OCI-LY3 (cell line): ENCODE results near the gene INVS.

Experiments used
- H2AFZ ChIP-seq: fragments of 200-600, 300-600 bp; shearing (Covaris generic); 2 replicates; pipeline ENCODE4 v1.6.0; 2014; ENCODE audit warnings: antibody characterized with exemption, low read depth, low read length
- H3K27ac ChIP-seq: fragments of 200-600, 300-600 bp; sonication (generic); 2 replicates; pipeline ENCODE4 v1.5.1; 2014; ENCODE audit warnings: mild to moderate bottlenecking, low read length, moderate library complexity, mixed read lengths
- H3K27me3 ChIP-seq: fragments of 200-600, 300-600 bp; sonication (generic); 2 replicates; pipeline ENCODE4 v1.6.1; 2014; ENCODE audit warnings: low read depth, low read length, mixed read lengths
- H3K36me3 ChIP-seq: fragments of 200-600, 300-600 bp; sonication (generic); replicated peaks from 2 replicates; pipeline ENCODE3; 2014; ENCODE audit warnings: low read depth, low read length, mixed read lengths
- H3K4me1 ChIP-seq: fragments of 300-600, 200-600 bp; sonication (generic); 2 replicates; pipeline ENCODE4 v1.6.1; 2014; ENCODE audit warnings: low read length, mixed read lengths
- H3K4me2 ChIP-seq: fragments of 200-600, 300-600 bp; sonication (generic); 2 replicates; pipeline ENCODE4 v1.6.1; 2014; ENCODE audit warnings: low read length, mixed read lengths
- H3K4me3 ChIP-seq: fragments of 300-600, 200-600 bp; sonication (generic); 2 replicates; pipeline ENCODE4 v1.5.1; 2014; ENCODE audit warnings: antibody characterized with exemption, mild to moderate bottlenecking, low read length, moderate library complexity
- H3K79me2 ChIP-seq: fragments of 300-600, 200-600 bp; shearing (Covaris generic); 2 replicates; pipeline ENCODE4 v1.6.1; 2014; ENCODE audit warnings: mild to moderate bottlenecking, low read length, mixed read lengths
- H3K9ac ChIP-seq: fragments of 300-600, 200-600 bp; shearing (Covaris generic); 2 replicates; pipeline ENCODE4 v1.6.0; 2014; ENCODE audit warnings: mild to moderate bottlenecking, low read length, moderate library complexity
- H3K9me3 ChIP-seq: fragments of 200-600, 300-600 bp; shearing (Covaris generic); 2 replicates; pipeline ENCODE4 v1.6.1; 2014; ENCODE audit warnings: low read length, mixed read lengths; ENCODE audit not compliant: insufficient read depth
- H4K20me1 ChIP-seq: fragments of 200-600, 300-600 bp; sonication (generic); 2 replicates; pipeline ENCODE4 v1.6.1; 2016; ENCODE audit warnings: low read length, mixed read lengths; ENCODE audit not compliant: insufficient read depth
- EZH2phosphoT487 ChIP-seq: fragments of 200-600 bp; shearing (Covaris generic); IDR thresholded peaks from 2 replicates; pipeline ENCODE4 v1.6.1; 2018; ENCODE audit warnings: antibody characterized with exemption, mixed run types, low read depth
- TF ChIP-seq, protein P1 (sequence below): fragments of 200-600, 300-600 bp; sonication (generic); IDR thresholded peaks from 2 replicates; pipeline ENCODE4 v1.5.1; 2014; ENCODE audit warnings: antibody characterized with exemption, low read length, low read depth

The INVS gene

DNA sequence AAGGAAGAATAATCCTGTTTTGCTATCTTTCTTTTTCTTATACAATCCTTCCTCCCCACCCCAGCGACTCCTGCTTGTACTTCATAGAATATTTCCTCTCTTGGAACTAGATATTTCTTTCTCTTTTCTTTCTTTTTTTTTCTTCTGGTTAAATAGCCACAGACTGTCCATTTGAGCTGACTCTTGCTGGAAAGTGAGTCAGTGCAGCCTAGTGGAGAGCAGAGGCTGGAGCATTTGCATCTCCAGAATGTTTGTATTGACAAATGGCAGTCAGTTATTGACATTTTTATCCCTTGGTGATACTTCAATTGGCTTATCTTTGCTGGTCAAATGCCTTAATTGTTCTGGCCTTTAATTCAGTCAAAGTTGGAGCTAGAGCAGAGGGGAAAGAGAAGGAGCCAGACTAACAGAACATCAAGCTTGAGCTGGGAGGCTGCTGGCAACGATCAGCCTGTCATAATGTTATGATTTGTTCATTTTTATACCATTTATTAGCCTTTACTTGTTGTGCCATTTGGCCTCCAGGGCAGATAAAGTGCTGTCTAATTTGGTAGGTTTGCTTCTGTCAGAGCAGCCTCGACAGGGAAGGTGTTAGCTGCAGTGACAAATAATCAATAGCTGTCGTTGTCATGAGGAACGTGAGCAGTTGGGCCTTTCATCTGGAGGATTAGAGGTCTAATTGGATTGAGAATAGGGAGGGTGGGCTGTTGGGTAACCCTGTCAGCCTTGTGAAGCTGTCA lies 69.0 kb downstream of the INVS start:
- Histone ChIP-seq H3K4me1 (no peaks in the 10 kb centered on the region), H3K4me2 (no peak overlapping the region), H3K79me2 (no peaks in the 10 kb centered on the region), H3K9me3 (no peaks in the 10 kb centered on the region), H3K36me3 (no peaks in the 10 kb centered on the region), H3K4me3 (no peak overlapping the region), H4K20me1 (no peaks in the 10 kb centered on the region), H2AFZ (no peak overlapping the region), H3K27ac (no peak overlapping the region), H3K27me3 (no peaks in the 10 kb centered on the region), H3K9ac (no peak overlapping the region)
- no peak for TF ChIP-seq EZH2phosphoT487
- TF ChIP-seq, protein P1, sequence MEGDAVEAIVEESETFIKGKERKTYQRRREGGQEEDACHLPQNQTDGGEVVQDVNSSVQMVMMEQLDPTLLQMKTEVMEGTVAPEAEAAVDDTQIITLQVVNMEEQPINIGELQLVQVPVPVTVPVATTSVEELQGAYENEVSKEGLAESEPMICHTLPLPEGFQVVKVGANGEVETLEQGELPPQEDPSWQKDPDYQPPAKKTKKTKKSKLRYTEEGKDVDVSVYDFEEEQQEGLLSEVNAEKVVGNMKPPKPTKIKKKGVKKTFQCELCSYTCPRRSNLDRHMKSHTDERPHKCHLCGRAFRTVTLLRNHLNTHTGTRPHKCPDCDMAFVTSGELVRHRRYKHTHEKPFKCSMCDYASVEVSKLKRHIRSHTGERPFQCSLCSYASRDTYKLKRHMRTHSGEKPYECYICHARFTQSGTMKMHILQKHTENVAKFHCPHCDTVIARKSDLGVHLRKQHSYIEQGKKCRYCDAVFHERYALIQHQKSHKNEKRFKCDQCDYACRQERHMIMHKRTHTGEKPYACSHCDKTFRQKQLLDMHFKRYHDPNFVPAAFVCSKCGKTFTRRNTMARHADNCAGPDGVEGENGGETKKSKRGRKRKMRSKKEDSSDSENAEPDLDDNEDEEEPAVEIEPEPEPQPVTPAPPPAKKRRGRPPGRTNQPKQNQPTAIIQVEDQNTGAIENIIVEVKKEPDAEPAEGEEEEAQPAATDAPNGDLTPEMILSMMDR, result no peak

DNA sequence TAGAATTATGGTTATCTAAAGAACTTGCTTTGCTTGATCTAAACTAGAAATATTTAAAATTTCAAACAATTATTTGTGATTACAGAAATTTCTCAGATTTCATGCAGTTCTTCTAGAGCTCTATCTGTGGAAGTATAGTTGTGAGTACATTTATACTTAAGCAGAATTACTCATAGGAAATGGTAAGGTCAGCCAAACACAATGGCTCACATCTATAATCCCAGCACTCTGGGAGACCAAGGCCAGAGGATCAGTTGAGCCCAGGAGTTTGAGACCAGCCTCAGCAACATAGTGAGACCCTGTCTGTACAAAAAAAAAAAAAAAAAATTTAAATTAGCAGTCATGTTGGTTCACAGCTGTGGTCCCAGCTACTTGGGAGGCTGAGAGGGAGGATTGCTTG lies 71.0 kb downstream of the INVS start:
- TF ChIP-seq EZH2phosphoT487, result no peak
- TF ChIP-seq, protein P1, result no peak
- no peak overlapping the region for H3K4me3 ChIP-seq
- H3K9me3 ChIP-seq, result no peaks in the 10 kb centered on the region
- no peaks in the 10 kb centered on the region for H3K27me3 ChIP-seq
- no peaks in the 10 kb centered on the region for H3K79me2 ChIP-seq
- no peak overlapping the region for H2AFZ ChIP-seq
- H4K20me1 ChIP-seq, result no peaks in the 10 kb centered on the region
- no peak overlapping the region for H3K9ac ChIP-seq
- no peaks in the 10 kb centered on the region for H3K4me1 ChIP-seq
- no peak overlapping the region for H3K27ac ChIP-seq
- no peak overlapping the region for H3K4me2 ChIP-seq
- H3K36me3 ChIP-seq, result peaks cover 3% of the 10 kb centered on the region

DNA sequence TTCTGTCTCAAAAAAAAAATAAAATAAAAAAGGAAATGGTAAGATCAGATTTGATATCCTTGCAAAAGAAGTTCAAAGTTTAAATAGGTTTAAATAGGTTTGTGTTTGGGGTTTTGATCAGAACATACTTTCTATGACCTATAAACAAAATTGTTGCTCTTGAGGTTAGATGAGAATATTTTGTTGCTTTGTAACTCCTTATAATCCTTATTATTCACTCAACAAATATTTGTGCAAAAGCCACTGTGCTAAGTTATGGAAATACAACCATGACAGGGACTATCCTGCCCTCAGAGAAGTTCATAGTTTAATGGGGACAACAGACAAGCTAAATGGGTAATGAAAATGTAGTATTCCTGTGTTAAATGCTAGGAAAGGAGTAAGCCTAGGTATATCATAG lies 71.5 kb downstream of the INVS start:
- H3K36me3 ChIP-seq, result peaks cover 3% of the 10 kb centered on the region
- H3K79me2 ChIP-seq, result no peaks in the 10 kb centered on the region
- no peak overlapping the region for H3K4me3 ChIP-seq
- H2AFZ ChIP-seq, result no peak overlapping the region
- no peak overlapping the region for H3K27ac ChIP-seq
- H4K20me1 ChIP-seq, result no peaks in the 10 kb centered on the region
- H3K4me1 ChIP-seq, result no peaks in the 10 kb centered on the region
- H3K27me3 ChIP-seq, result no peaks in the 10 kb centered on the region
- TF ChIP-seq EZH2phosphoT487, result no peak
- TF ChIP-seq, protein P1, result no peak
- no peak overlapping the region for H3K4me2 ChIP-seq
- no peaks in the 10 kb centered on the region for H3K9me3 ChIP-seq
- no peak overlapping the region for H3K9ac ChIP-seq

DNA sequence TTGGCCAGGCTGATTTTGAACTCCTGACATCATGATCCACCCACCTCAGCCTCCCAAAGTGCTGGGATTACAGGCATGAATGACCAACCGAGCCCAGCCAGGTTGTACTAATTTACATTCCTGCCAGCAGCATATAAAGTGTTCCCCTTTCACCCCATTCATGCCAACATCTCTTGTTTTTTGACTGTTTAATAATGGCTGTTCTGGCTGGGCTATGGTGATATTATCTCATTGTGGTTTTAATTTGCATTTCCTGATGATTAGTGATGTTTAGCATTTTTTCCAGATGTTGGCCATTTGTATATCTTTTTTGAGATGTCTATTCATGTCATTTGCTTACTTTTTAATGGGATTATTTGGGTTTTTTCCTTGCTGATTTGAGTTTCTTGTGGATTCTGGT lies 87.3 kb downstream of the INVS start:
- H3K79me2 ChIP-seq, result no peaks in the 10 kb centered on the region
- H3K36me3 ChIP-seq, result peaks cover 8% of the 10 kb centered on the region
- no peak overlapping the region for H3K9ac ChIP-seq
- no peaks in the 10 kb centered on the region for H4K20me1 ChIP-seq
- H3K27me3 ChIP-seq, result no peaks in the 10 kb centered on the region
- H3K4me3 ChIP-seq, result no peak overlapping the region
- no peaks in the 10 kb centered on the region for H3K4me1 ChIP-seq
- TF ChIP-seq EZH2phosphoT487, result no peak
- TF ChIP-seq, protein P1, result no peak
- H3K27ac ChIP-seq, result no peak overlapping the region
- H3K4me2 ChIP-seq, result no peak overlapping the region
- no peak overlapping the region for H2AFZ ChIP-seq
- H3K9me3 ChIP-seq, result peaks cover 6% of the 10 kb centered on the region; the same call in 1 of the 2 replicates
